ENCODE measurements around the gene DNMT3A.

DNMT3A gene

DNA sequence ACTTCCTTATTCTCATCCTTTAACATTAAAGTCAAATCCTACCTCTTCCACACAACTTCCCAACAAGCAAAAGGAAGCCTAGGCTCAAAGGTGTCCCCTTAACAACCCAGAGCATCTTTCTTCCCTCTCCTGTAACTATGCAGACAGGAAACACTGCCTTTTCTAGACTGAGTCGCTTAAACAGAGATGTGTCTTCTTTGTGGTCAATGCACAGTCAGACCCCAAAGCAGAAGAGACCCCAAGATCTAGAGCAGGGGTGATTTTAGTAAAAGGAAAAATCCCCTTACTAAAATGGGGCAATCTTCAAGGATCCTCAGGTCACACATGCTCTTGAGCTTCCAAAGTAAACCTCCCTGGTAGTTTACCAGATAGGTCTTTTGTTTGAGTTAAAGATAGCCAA is 86.8 kb downstream of the DNMT3A start:
- Mint-ChIP-seq H3K4me3 (no peak overlapping the region), H3K9me3 (no peaks in the 10 kb centered on the region), H3K4me1 (ENCODE audit: low read depth) (peaks cover 53% of the 10 kb centered on the region), H3K27ac (no peak overlapping the region), H3K27me3 (no peaks in the 10 kb centered on the region), H3K36me3 (ENCODE audit: low read depth) (peaks cover 54% of the 10 kb centered on the region)

DNA sequence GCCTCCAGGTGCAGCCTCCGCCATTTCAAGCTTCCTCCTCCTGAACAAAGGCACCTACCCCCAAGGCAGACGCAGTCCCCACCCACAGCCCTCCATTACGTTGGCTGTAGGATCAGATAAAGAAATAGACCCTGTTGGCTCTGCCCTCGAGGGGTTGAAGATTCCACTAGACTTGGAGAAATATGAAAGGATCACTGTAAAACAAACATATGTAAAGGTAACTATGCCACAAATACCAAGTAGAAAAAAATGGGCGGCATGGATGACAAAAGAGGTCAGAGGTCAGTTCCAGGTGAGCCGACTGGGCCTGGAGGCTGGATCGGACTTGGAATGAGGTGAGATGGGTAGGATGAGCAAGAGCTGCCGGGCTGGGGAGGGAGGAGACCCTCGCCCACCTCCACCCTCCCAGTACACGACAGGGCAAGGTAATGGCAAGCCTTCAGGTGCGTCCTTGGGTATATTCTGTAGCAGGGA is 88.5 kb downstream of the DNMT3A start:
- Mint-ChIP-seq H3K27me3 (no peaks in the 10 kb centered on the region), H3K27ac (peak overlapping the region; percentile 67), H3K36me3 (ENCODE audit: low read depth) (peaks cover 65% of the 10 kb centered on the region), H3K4me1 (ENCODE audit: low read depth) (peaks cover 52% of the 10 kb centered on the region), H3K4me3 (peak overlapping the region; percentile 57), H3K9me3 (no peaks in the 10 kb centered on the region)

DNA sequence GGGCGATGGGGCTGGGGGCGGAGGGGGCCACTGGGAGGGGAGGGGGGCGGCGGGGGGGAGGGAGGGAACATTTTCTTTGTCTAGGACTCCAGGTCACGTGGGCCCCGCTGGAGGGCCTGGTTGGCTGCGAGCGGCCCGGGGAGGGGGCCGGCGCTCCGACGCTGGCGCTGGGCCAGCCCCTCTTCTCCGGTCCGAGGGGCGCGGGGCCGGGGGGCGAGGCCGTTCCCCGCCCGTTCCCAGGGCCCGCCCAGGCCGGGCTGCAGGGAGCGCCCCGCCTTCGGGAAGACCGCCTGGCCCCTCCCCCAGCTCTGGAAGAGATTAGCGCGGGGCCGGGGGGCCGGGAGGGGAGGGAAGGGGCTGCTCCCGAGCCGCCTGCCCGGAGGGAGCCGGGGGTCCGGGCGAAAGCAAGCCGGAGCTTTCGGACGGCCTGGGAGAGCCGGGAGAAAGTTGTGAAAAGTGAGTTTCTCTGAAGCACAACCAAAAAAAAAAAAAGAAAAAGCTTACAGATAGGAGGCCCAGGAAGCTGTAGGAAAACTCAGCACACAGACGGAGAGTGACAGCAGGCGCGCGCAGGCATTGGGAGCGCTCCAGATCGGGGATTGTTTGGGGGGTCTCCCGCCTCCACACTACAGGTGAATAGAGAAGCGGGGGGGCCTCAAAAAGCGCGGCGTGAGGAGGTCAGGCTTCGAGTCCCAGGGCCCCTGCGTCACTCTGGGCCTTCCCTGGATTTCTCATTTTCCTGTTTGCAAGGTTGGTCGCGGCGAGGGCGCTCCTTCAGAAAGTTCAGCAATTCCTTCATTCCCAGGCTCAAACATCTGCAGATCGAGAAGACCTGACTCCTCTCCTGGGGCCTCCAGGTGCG is 89.2 kb downstream of the DNMT3A start:
- peaks cover 52% of the 10 kb centered on the region for H3K4me1 Mint-ChIP-seq (ENCODE audit: low read depth)
- peak overlapping the region; percentile 67 for H3K27ac Mint-ChIP-seq
- H3K9me3 Mint-ChIP-seq = no peaks in the 10 kb centered on the region
- H3K36me3 Mint-ChIP-seq (ENCODE audit: low read depth) = peaks cover 71% of the 10 kb centered on the region
- H3K27me3 Mint-ChIP-seq = no peaks in the 10 kb centered on the region
- peak overlapping the region; percentile 86 for H3K4me3 Mint-ChIP-seq

DNA sequence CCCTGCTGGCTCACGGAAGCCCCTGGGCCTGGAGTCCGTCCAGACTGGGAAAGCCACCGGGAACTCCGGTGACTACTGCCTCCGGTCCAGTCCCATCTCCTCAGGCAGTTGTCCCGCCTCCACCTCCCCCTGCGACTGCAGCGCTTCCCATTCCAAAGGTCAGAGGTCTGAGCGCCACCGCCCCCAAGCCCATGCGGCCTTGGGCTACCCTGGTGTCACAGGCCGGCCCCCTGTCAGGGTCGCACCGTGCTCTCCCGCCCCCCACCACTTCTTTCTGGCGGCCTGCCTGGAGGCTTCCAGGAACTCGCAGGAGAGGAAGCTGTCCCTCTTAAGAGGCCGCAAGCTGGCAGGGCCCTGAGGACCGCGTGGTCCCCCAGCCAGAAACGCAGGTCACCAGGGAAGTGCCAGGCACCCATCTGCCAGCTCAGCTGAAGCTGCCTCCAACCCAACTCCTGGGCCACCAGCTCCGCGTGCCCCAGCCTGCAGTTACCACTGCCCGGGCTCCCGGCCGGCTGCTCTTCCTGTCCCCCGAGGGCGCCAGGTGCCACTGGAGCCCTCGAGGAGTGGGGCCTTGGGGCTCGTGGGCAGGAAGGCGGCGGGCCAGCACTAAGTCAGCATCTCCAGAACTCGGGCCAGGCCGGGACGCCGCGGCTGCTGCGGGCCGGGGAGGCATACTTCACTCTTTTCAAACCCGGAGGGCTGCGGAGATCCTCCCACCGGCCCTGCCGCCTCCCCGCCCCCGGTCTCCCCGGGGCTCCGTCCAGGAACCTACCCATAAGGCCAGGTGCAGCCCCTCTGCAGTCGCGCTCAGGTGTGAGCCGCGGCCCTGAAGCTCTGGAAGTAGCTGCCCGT is 90.1 kb downstream of the DNMT3A start:
- no peaks in the 10 kb centered on the region for H3K27me3 Mint-ChIP-seq
- H3K36me3 Mint-ChIP-seq (ENCODE audit: low read depth) = peaks cover 71% of the 10 kb centered on the region

DNA sequence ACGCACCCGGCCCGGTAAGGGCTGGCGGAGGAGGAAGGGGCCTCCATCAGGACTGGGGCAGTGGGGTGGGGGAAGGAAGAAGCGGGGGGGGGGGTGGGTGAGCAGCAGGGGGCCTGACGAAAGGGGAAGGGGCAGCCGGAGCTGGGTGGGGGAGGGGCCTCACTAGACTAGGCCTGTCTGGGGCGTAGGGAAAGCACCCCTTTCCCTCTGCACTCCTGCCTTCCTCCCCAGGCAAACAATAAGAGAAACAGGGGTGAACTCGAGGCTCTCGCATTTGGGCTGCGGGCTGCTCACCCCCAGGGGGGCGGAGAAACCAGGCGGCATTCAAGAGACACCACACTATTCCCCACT is 90.7 kb downstream of the DNMT3A start:
- Mint-ChIP-seq H3K4me1 (ENCODE audit: low read depth) (peaks cover 45% of the 10 kb centered on the region), H3K9me3 (no peaks in the 10 kb centered on the region), H3K4me3 (peak overlapping the region; percentile 86), H3K27ac (peak overlapping the region; percentile 86), H3K27me3 (no peaks in the 10 kb centered on the region), H3K36me3 (ENCODE audit: low read depth) (peaks cover 67% of the 10 kb centered on the region)

More for the DNA sequence above, 90.1 kb downstream of the DNMT3A start:
- H3K4me3 Mint-ChIP-seq = peak overlapping the region; percentile 86
- peaks cover 51% of the 10 kb centered on the region for H3K4me1 Mint-ChIP-seq (ENCODE audit: low read depth)
- peak overlapping the region; percentile 86 for H3K27ac Mint-ChIP-seq
- no peaks in the 10 kb centered on the region for H3K9me3 Mint-ChIP-seq

DNA sequence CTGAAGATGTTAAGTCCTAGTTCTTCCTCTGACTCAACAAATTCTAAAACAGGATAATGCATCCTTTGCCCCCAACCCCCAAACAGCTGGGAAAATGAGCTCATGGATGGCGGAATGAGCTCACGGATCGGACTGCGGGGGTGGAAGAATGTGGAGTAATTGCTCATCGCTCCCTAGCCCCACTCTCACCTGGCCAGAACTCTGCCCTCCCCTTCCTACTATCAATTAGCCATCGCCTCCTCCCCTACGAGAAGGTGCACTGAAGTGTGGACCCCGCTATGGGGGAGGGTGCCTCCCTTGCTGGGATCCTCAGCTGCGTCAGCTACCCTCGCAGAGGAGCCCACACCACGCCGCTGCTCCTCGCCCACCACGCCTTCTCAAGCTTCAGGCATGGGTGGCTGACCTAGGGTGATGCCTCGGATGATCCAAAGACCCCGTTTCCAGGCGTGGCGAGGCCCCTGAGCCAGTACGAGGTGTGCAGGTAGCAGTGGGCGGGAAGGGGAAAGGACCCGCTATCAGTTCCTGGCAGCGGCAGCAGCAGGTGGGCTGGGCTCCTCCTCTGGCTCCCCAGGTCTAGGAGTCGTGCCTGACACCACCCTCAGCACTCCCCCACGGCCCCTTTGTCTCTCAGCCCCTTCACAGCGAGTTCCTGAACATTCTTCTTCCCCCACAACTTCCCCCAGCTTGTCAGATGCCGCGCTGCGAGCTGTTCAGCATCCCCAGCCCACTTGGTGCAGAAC is 91.2 kb downstream of the DNMT3A start:
- Mint-ChIP-seq H3K9me3 (no peaks in the 10 kb centered on the region), H3K36me3 (ENCODE audit: low read depth) (peaks cover 66% of the 10 kb centered on the region), H3K4me3 (peak overlapping the region; percentile 86), H3K27ac (peak overlapping the region; percentile 89), H3K27me3 (no peaks in the 10 kb centered on the region), H3K4me1 (ENCODE audit: low read depth) (peaks cover 40% of the 10 kb centered on the region)

DNA sequence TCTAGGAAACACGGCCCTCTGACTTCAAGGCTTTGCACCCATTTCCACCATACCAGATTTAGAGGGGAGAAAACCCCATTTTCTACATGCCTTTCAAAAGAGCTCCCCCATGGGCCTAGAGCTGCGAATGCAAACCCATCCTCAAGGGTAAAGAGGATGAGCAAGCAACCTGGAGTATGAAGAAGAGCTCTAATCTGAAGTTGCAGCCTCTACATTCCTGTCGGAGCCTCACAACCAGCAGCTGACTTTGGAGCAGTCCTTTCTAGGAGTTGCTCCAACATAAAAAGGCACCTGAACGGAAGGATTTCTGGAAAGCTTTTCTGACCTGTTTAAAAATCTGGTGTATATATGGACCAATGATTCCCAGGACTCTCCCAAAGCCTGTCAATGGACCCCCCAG is 91.9 kb downstream of the DNMT3A start:
- Mint-ChIP-seq H3K4me1 (ENCODE audit: low read depth) (peaks cover 35% of the 10 kb centered on the region), H3K27ac (peak overlapping the region; percentile 89)

DNA sequence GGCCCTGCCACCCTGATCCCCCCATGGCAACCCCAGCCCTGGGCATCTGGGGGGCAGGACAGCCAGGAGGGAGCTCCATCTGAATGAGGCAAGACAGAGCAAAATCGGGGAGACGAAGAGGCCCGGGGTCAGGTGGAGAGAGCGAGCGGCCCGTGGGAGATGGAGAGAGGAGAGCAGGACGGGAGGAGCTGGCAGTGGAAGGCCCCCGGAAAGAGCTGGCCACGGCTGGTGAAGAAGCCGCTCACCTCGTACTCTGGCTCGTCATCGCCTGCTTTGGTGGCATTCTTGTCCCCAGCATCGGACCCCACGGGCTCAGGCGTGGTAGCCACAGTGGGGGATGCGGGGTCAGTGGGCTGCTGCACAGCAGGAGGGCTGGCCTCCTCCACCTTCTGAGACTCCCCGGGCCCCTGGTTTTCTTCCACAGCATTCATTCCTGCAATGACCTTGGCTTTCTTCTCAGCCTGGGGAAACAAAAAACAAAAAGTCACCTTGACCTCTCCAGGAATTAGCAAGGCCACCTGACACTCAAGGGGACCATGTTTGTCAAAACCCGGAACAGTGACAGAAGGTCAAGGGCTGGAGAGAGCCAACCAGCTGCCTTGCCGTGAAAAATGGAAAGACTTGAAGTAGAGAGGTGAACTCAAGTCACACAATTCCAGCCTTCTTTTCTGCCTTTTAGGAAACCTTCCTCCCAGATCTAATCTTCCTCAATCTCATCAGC is 93.8 kb downstream of the DNMT3A start:
- no peaks in the 10 kb centered on the region for H3K9me3 Mint-ChIP-seq
- H3K4me1 Mint-ChIP-seq (ENCODE audit: low read depth) = peaks cover 27% of the 10 kb centered on the region
- H3K36me3 Mint-ChIP-seq (ENCODE audit: low read depth) = peaks cover 48% of the 10 kb centered on the region
- peak overlapping the region; percentile 26 for H3K27ac Mint-ChIP-seq
- no peaks in the 10 kb centered on the region for H3K27me3 Mint-ChIP-seq
- H3K4me3 Mint-ChIP-seq = no peak overlapping the region

More for the DNA sequence above, 91.9 kb downstream of the DNMT3A start:
- Mint-ChIP-seq H3K9me3 (no peaks in the 10 kb centered on the region), H3K4me3 (peak overlapping the region; percentile 86), H3K27me3 (no peaks in the 10 kb centered on the region), H3K36me3 (ENCODE audit: low read depth) (peaks cover 59% of the 10 kb centered on the region)

DNA sequence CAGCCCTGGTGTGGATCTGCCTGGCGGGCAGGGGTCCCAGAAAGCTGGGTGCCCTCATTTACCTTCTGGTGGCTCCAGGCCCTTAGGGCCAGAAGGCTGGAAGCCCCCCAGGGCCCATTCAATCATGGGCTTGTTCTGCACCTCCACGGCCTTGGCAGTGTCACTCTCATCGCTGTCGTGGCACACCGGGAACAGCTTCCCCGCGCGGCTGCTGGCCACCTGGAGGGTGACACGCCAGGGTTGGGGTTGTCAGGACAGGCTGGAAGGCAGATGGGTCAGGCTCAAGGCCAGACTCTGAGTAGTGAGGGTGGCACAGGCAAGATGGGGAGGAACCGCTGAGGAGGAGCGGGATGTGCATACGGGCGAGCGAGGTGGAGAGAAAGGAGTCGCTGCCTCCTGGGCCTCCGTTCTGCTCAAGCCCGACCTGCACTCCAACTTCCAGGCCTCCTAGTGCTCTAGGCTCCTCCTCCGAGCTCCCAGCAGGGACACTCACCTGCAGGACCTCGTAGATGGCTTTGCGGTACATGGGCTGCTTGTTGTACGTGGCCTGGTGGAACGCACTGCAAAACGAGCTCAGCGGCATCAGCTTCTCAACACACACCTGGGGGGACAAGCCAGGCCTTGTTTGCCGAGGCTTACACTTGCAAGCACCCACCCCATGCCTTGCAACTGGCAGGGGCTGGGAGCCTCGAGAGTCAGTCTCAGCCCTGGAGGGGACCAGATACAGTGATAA is 95.0 kb downstream of the DNMT3A start:
- peaks cover 51% of the 10 kb centered on the region for H3K36me3 Mint-ChIP-seq (ENCODE audit: low read depth)
- H3K27ac Mint-ChIP-seq = no peak overlapping the region
- no peaks in the 10 kb centered on the region for H3K9me3 Mint-ChIP-seq
- H3K4me3 Mint-ChIP-seq = no peak overlapping the region
- peaks cover 22% of the 10 kb centered on the region for H3K4me1 Mint-ChIP-seq (ENCODE audit: low read depth)
- H3K27me3 Mint-ChIP-seq = no peaks in the 10 kb centered on the region

DNA sequence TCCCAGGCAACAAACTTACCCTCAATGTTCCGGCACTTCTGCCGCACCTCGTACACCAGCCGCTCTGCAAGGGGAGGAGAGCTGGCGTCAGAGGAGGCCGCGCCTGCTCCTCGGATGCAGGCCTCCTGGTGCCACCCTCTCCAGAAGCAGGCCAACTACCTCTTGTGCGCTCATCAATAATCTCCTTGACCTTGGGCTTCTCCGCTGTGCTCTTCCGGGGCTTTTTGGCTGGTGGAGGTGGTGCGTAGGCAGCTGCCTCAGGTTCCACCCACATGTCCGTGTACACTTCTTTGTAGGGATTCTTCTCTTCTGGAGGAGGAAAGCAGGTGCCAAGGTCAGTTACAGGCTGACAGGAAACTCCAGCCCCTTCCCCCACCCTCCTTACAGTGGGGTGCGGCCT is 95.7 kb downstream of the DNMT3A start:
- Mint-ChIP-seq H3K4me1 (ENCODE audit: low read depth) (peaks cover 16% of the 10 kb centered on the region), H3K4me3 (no peak overlapping the region), H3K36me3 (ENCODE audit: low read depth) (peaks cover 59% of the 10 kb centered on the region), H3K27ac (peak overlapping the region; percentile 4), H3K9me3 (no peaks in the 10 kb centered on the region), H3K27me3 (no peaks in the 10 kb centered on the region)

DNA sequence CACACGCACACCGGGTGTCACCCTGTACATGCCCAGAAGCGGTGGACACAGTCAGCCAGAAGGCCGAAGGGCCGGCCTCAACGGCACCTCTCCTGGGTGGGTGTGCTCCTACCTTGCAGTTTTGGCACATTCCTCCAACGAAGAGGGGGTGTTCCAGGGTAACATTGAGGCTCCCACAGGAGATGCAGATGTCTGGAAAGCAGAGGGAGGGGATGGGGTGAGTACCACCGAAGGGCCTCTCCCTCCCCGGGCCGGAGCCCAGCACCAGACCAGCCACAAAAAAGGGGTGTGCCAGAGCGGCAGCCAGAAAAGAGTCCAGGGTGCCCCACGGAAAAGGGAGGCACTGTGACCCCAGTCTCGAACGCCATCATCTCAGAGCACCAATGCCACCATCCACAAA is 96.6 kb downstream of the DNMT3A start:
- H3K36me3 Mint-ChIP-seq (ENCODE audit: low read depth) = peaks cover 62% of the 10 kb centered on the region
- H3K27me3 Mint-ChIP-seq = no peaks in the 10 kb centered on the region
- no peak overlapping the region for H3K27ac Mint-ChIP-seq

DNA sequence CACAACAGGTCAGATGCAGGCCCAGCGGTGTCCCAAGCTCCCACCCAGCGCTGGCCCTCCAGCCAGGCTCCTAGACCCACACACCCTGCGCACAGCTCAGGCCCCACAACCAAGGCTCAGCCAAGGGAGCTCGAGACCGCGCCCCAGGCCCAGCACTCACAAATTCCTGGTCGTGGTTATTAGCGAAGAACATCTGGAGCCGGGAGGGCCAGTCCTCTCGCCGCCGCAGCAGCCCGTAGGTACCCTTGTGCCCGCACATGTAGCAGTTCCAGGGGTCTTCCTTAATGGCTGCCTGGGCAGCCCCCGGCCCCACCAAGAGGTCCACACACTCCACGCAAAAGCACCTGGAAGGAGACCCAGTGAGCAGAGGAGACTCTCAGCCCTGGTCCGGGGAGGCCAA is 97.7 kb downstream of the DNMT3A start:
- Mint-ChIP-seq H3K4me1 (ENCODE audit: low read depth) (no peaks in the 10 kb centered on the region), H3K4me3 (no peak overlapping the region), H3K27ac (no peak overlapping the region), H3K36me3 (ENCODE audit: low read depth) (peaks cover 62% of the 10 kb centered on the region), H3K27me3 (no peaks in the 10 kb centered on the region), H3K9me3 (no peaks in the 10 kb centered on the region)

More for the DNA sequence above, 96.6 kb downstream of the DNMT3A start:
- Mint-ChIP-seq H3K9me3 (no peaks in the 10 kb centered on the region), H3K4me1 (ENCODE audit: low read depth) (peaks cover 7% of the 10 kb centered on the region), H3K4me3 (no peak overlapping the region)

DNA sequence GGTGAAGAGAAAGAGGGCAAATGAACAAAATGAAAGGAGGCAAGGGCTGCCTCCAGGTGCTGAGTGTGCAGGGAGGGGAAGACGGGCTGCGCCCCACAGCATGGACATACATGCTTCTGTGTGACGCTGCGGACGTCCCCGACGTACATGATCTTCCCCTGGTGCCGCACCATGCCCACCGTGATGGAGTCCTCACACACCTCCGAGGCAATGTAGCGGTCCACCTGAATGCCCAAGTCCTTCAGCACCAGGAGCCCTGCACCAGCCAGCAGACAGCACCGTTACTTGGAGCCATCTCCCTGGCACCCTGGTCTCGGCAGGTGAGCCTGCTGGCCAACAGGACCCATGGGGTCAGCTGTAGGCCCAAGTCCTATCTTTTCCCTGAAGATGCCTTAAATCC is 100.3 kb downstream of the DNMT3A start:
- Mint-ChIP-seq H3K4me1 (ENCODE audit: low read depth) (no peaks in the 10 kb centered on the region), H3K4me3 (no peak overlapping the region), H3K36me3 (ENCODE audit: low read depth) (peaks cover 69% of the 10 kb centered on the region), H3K27ac (no peak overlapping the region), H3K9me3 (no peaks in the 10 kb centered on the region), H3K27me3 (no peaks in the 10 kb centered on the region)

DNA sequence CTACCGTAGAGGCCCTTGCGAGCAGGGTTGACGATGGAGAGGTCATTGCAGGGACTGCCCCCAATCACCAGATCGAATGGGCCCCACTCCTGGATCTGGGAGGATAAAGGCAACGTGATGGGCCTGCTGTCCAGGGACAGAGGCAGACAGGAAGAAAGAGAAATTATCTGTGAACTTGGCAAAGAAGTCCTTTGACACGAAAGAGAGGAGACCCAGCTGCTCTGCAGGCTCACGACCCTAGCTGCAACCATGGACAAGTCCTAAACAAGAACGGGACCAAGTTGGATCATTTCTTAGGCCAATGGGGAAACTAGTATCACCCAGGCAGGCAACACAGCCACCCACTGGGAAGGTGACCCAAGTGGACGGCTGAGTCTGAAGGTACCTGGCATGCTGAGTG is 101.1 kb downstream of the DNMT3A start:
- no peaks in the 10 kb centered on the region for H3K4me1 Mint-ChIP-seq (ENCODE audit: low read depth)
- no peak overlapping the region for H3K27ac Mint-ChIP-seq
- no peak overlapping the region for H3K4me3 Mint-ChIP-seq
- H3K36me3 Mint-ChIP-seq (ENCODE audit: low read depth) = peaks cover 68% of the 10 kb centered on the region
- no peaks in the 10 kb centered on the region for H3K9me3 Mint-ChIP-seq
- H3K27me3 Mint-ChIP-seq = no peaks in the 10 kb centered on the region

Measured in stimulated activated naive CD8-positive, alpha-beta T cell treated with anti-CD3 and anti-CD28 coated beads, Interleukin-15, Interleukin-2, amounts not matched to agents 100 ng/mL and 50 ng/mL, for 24 hours (primary cell).